Panc1 (cell line): ENCODE results near the gene MAP7D3. TPM values are rescaled to one million over a fixed set of nuclear protein-coding genes. Genes with fewer than 3 reads are reported as not detected.

ENCODE experiments used
- ATAC-seq: fragments of 200-7000 bp; cut with Tn5 transposase; 2 replicates; pipeline ENCODE4 v1.9.1; 2020; ENCODE audit warnings: mild to moderate bottlenecking, moderate library complexity
- BruUV-seq: library from RNA; stranded (reverse); fragments of 400-500 nt; replicated peaks from 2 replicates; lab custom pipeline; 2021; lab: Mats Ljungman, UMichigan
- CTCF ChIA-PET: fragments of 300-600 bp; sonication (Branson Sonifier 250); formaldehyde crosslinking; loops from one replicate; lab custom pipeline; 2022; ENCODE audit warnings: antibody characterized with exemption; lab: Charles Lee
- POLR2A ChIA-PET: fragments of 300-600 bp; sonication (Branson Sonifier 250); formaldehyde crosslinking; loops from one replicate; lab custom pipeline; 2022; ENCODE audit warnings: antibody characterized with exemption; lab: Charles Lee
- DNase-seq: peaks from one replicate; pipeline ENCODE4 v3.0.0-alpha.2; 2010; ENCODE audit warnings: low read depth, low spot score
- H3K27ac ChIP-seq: 2 replicates; pipeline ENCODE4 v1.5.1; 2011; ENCODE audit warnings: mild to moderate bottlenecking, low read length, inconsistent platforms
- H3K27me3 ChIP-seq: fragments of 200-500 bp; sonication (Bioruptor generic); 2 replicates; pipeline ENCODE4 v1.6.0; 2014; ENCODE audit warnings: low read length, inconsistent platforms; ENCODE audit not compliant: control insufficient read depth, insufficient read depth
- H3K36me3 ChIP-seq: fragments of 200-500 bp; sonication (Bioruptor generic); 2 replicates; pipeline ENCODE4 v1.5.1; 2014; ENCODE audit warnings: inconsistent platforms, mild to moderate bottlenecking, low read length, moderate library complexity; ENCODE audit not compliant: control insufficient read depth, insufficient read depth
- H3K4me1 ChIP-seq: 2 replicates; pipeline ENCODE4 v1.5.1; 2011; ENCODE audit warnings: inconsistent platforms, mild to moderate bottlenecking, low read length, moderate library complexity; ENCODE audit not compliant: control insufficient read depth, insufficient read depth
- H3K4me3 ChIP-seq, 2 experiments: 2 replicates each; pipeline ENCODE4 v1.5.1; 2011 to 2012; ENCODE audit warnings: low read depth in 2 of 2, low read length in 2 of 2, mild to moderate bottlenecking in 2 of 2, inconsistent platforms in 1 of 2, moderate library complexity in 1 of 2
- H3K9me3 ChIP-seq: fragments of 200-500 bp; sonication (Bioruptor generic); 2 replicates; pipeline ENCODE4 v1.5.1; 2014; ENCODE audit warnings: low read depth, mild to moderate bottlenecking, inconsistent platforms, low read length, moderate library complexity; ENCODE audit not compliant: control insufficient read depth, insufficient read depth
- POLR2AphosphoS5 ChIP-seq: IDR thresholded peaks from 2 replicates; pipeline ENCODE4 v1.6.1; 2012; ENCODE audit warnings: mild to moderate bottlenecking, low read depth, low read length, moderate library complexity
- SIN3A ChIP-seq: IDR thresholded peaks from 2 replicates; pipeline ENCODE4 v1.6.1; 2012; ENCODE audit warnings: low read depth, mild to moderate bottlenecking, low read length, moderate library complexity, borderline replicate concordance; ENCODE audit not compliant: insufficient read depth
- TCF7L2 ChIP-seq: IDR thresholded peaks from 2 replicates; pipeline ENCODE4 v1.6.1; 2011; ENCODE audit warnings: mild to moderate bottlenecking, low read depth, low read length, inconsistent platforms
- in situ Hi-C: cut with HindIII; loops from 2 replicates; pipeline ENCODE4 v1.10.0; 2016; ENCODE audit warnings: low sequenced_read_pairs, low pct_unique_long_range_greater_than_20kb
- intact Hi-C: fragments of 100-400 bp; cut with micrococcal nuclease; formaldehyde crosslinking; loops from one replicate; pipeline ENCODE4 v1.10.0; 2022; ENCODE audit not compliant: unreplicated experiment
- total RNA-seq: library from RNA; stranded (reverse); gene quantifications from one replicate; pipeline ENCODE4 v1.2.1, GENCODE V29; 2021; ENCODE audit not compliant: unreplicated experiment
- TF ChIP-seq, protein P1 (sequence below): fragments of 450-650 bp; IDR thresholded peaks from 2 replicates; pipeline ENCODE4 v1.5.1; 2017; ENCODE audit warnings: mild to moderate bottlenecking
- TF ChIP-seq, protein P2 (sequence below), 2 experiments: IDR thresholded peaks; 2 replicates each; pipeline ENCODE4 v1.6.1; 2011 to 2012; ENCODE audit warnings: low read depth in 2 of 2, control low read depth in 1 of 2, low read length in 1 of 2, mild to moderate bottlenecking in 1 of 2, moderate library complexity in 1 of 2; ENCODE audit not compliant: insufficient read depth in 1 of 2

The MAP7D3 gene
- total RNA-seq, 1 experiment from 2014 or later, result 23.3 TPM

DNA sequence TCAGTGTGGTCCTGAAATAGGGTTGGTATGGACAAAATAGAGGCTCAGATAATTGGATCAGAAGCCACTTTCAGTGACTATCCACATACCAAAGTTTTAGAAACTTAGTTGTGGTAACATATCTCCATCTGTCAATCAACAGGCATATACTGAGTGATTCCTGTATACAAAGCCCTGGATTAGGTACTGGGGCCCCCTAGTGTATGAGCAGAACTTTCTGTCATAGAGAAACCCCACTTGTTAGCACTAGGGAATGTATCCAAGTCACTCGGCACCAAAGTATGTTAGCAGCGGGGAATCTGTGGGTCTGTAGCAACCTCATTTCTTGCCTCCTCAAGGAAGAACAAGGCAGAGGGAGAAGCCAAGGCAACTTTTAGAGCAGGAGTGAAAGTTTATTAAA lies 50.7 kb downstream of the MAP7D3 start:
- in situ Hi-C loops, result no loop called here
- H3K9me3 ChIP-seq, result no peaks in the 10 kb centered on the region
- intact Hi-C loops, result loop anchor here (1.0 kb wide), 1 partner anchor 173 kb away; no protein-coding TSS in a partner anchor
- no peak overlapping the region for H3K27ac ChIP-seq
- DNase-seq (no peak), ATAC-seq (peak; percentile 95)
- POLR2A ChIA-PET, result no interaction called here
- no peaks in the 10 kb centered on the region for H3K4me1 ChIP-seq
- TF ChIP-seq, protein P1, sequence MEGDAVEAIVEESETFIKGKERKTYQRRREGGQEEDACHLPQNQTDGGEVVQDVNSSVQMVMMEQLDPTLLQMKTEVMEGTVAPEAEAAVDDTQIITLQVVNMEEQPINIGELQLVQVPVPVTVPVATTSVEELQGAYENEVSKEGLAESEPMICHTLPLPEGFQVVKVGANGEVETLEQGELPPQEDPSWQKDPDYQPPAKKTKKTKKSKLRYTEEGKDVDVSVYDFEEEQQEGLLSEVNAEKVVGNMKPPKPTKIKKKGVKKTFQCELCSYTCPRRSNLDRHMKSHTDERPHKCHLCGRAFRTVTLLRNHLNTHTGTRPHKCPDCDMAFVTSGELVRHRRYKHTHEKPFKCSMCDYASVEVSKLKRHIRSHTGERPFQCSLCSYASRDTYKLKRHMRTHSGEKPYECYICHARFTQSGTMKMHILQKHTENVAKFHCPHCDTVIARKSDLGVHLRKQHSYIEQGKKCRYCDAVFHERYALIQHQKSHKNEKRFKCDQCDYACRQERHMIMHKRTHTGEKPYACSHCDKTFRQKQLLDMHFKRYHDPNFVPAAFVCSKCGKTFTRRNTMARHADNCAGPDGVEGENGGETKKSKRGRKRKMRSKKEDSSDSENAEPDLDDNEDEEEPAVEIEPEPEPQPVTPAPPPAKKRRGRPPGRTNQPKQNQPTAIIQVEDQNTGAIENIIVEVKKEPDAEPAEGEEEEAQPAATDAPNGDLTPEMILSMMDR, result peak; percentile 70
- no peak for TF ChIP-seq TCF7L2
- CTCF ChIA-PET, result no interaction called here
- H3K36me3 ChIP-seq, result no peaks in the 10 kb centered on the region
- no peaks in the 10 kb centered on the region for H3K27me3 ChIP-seq
- no TSS peak for BruUV-seq
- no peak overlapping the region for H3K4me3 ChIP-seq

DNA sequence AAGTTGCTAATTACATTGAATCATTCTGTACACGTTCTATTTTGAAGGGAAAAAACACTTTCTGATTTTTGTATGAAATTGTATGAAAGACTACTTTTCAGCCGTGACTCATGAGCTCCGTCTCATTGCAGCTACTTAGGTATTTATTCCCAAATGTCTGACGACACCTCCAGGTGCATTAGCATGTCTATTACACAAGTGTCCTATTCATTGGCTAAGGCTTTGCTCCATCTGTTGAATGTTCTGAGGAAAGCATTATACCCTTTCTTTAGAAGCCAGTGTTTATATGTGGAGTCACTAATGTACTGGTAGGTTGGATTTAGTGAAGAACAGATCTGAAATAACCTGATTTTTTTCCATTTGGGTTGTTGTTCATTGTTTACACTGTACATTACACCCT lies 51.8 kb downstream of the MAP7D3 start:
- DNase-seq (no peak), ATAC-seq (no peak)
- Histone ChIP-seq H3K27ac (no peak overlapping the region), H3K9me3 (no peaks in the 10 kb centered on the region), H3K27me3 (no peaks in the 10 kb centered on the region), H3K36me3 (no peaks in the 10 kb centered on the region), H3K4me3 (no peak overlapping the region), H3K4me1 (no peaks in the 10 kb centered on the region)
- ChIA-PET POLR2A (no interaction called here), CTCF (no interaction called here)
- intact Hi-C loops, result no loop called here
- TF ChIP-seq, protein P2, sequence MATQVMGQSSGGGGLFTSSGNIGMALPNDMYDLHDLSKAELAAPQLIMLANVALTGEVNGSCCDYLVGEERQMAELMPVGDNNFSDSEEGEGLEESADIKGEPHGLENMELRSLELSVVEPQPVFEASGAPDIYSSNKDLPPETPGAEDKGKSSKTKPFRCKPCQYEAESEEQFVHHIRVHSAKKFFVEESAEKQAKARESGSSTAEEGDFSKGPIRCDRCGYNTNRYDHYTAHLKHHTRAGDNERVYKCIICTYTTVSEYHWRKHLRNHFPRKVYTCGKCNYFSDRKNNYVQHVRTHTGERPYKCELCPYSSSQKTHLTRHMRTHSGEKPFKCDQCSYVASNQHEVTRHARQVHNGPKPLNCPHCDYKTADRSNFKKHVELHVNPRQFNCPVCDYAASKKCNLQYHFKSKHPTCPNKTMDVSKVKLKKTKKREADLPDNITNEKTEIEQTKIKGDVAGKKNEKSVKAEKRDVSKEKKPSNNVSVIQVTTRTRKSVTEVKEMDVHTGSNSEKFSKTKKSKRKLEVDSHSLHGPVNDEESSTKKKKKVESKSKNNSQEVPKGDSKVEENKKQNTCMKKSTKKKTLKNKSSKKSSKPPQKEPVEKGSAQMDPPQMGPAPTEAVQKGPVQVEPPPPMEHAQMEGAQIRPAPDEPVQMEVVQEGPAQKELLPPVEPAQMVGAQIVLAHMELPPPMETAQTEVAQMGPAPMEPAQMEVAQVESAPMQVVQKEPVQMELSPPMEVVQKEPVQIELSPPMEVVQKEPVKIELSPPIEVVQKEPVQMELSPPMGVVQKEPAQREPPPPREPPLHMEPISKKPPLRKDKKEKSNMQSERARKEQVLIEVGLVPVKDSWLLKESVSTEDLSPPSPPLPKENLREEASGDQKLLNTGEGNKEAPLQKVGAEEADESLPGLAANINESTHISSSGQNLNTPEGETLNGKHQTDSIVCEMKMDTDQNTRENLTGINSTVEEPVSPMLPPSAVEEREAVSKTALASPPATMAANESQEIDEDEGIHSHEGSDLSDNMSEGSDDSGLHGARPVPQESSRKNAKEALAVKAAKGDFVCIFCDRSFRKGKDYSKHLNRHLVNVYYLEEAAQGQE (IDR thresholded peaks at IDR 0.05; ENCODE audit: insufficient read depth in 1 of 2, low read depth in 2 of 2, low read length in 1 of 2), result no peak
- TF ChIP-seq POLR2AphosphoS5 (no peak), TCF7L2 (no peak), SIN3A (no peak)
- TF ChIP-seq, protein P1, result no peak
- in situ Hi-C loops, result no loop called here
- no TSS peak for BruUV-seq
